GM06990 (cell line): ENCODE results near the gene CD84.

ENCODE experiments used
- DNase-seq: peaks from one replicate; pipeline ENCODE4 v3.0.0-alpha.2; 2011; ENCODE audit not compliant: insufficient read length; ENCODE audit errors: extremely low read depth
- H3K27me3 ChIP-seq: replicated peaks from 2 replicates; pipeline ENCODE4 v1.6.0; 2011; ENCODE audit warnings: low read length; ENCODE audit not compliant: control insufficient read depth, insufficient read depth
- H3K36me3 ChIP-seq: 2 replicates; pipeline ENCODE4 v1.5.1; 2011; ENCODE audit warnings: low read length; ENCODE audit not compliant: control insufficient read depth, insufficient read depth
- H3K4me3 ChIP-seq: replicated peaks from 2 replicates; pipeline ENCODE4 v1.5.1; 2011; ENCODE audit warnings: low read depth, mild to moderate bottlenecking, control low read depth, low read length
- CTCF ChIP-seq: IDR thresholded peaks from 2 replicates; pipeline ENCODE4 v1.5.1; 2011; ENCODE audit warnings: low read length, control low read depth, mild to moderate bottlenecking, inconsistent platforms; ENCODE audit not compliant: insufficient read depth, poor library complexity, severe bottlenecking

Gene CD84

GRCh38 chr1:160621633-160622413 is 42.5 kb upstream of the CD84 start:
- no peak for DNase-seq

GRCh38 chr1:160620942-160621632 is 41.8 kb upstream of the CD84 start:
- no peaks in the 10 kb centered on the region for H3K27me3 ChIP-seq
- no peak for TF ChIP-seq CTCF
- DNase-seq, result no peak
- H3K4me3 ChIP-seq, result no peak overlapping the region
- H3K36me3 ChIP-seq, result peaks cover 18% of the 10 kb centered on the region

More at GRCh38 chr1:160621633-160622413, 42.5 kb upstream of the CD84 start:
- no peak for TF ChIP-seq CTCF
- Histone ChIP-seq H3K4me3 (no peak overlapping the region), H3K27me3 (no peaks in the 10 kb centered on the region), H3K36me3 (peaks cover 18% of the 10 kb centered on the region)

GRCh38 chr1:160619742-160620277 is 40.5 kb upstream of the CD84 start:
- no peaks in the 10 kb centered on the region for H3K27me3 ChIP-seq

GRCh38 chr1:160618763-160619274 is 39.5 kb upstream of the CD84 start:
- no peak for DNase-seq
- Histone ChIP-seq H3K27me3 (no peaks in the 10 kb centered on the region), H3K4me3 (no peak overlapping the region), H3K36me3 (peaks cover 23% of the 10 kb centered on the region)
- peak; percentile 78 for TF ChIP-seq CTCF

More at GRCh38 chr1:160619742-160620277, 40.5 kb upstream of the CD84 start:
- Histone ChIP-seq H3K4me3 (no peak overlapping the region), H3K36me3 (peaks cover 21% of the 10 kb centered on the region)
- TF ChIP-seq CTCF, result no peak
- no peak for DNase-seq

GRCh38 chr1:160618327-160618726 is 39.0 kb upstream of the CD84 start:
- H3K36me3 ChIP-seq, result peaks cover 20% of the 10 kb centered on the region
- DNase-seq, result no peak
- no peaks in the 10 kb centered on the region for H3K27me3 ChIP-seq
- no peak overlapping the region for H3K4me3 ChIP-seq
- TF ChIP-seq CTCF, result no peak
